Fibroblast of peridontal ligament (primary cell): ENCODE data around the gene TBX21.

Experiments
- DNase-seq: peaks from one replicate; pipeline ENCODE4 v3.0.0-alpha.2; 2010; ENCODE audit errors: extremely low read depth

The TBX21 gene

DNA sequence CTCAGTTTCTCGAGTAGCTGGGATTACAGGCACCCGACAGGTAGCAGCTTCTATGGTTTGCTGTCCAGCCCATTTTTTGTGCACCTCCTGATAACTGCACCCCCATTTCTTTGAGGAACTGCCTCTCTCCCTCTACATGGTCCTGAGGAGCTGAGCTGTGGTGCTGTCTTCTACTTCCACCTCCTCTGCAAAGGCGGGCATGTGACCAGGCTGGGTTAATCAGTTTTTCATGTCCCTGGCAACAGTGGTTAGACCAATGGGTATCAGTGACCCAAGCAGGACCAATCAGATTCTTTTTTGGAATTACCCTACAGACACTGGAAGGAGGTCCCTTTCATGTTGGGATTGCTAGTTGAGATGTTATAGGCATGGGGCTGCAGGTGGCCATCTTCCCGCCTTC is 41.3 kb downstream of the TBX21 start:
- no peak for DNase-seq

GRCh38 chr17:47774987-47775580 is 42.0 kb downstream of the TBX21 start:
- DNase-seq: no peak

DNA sequence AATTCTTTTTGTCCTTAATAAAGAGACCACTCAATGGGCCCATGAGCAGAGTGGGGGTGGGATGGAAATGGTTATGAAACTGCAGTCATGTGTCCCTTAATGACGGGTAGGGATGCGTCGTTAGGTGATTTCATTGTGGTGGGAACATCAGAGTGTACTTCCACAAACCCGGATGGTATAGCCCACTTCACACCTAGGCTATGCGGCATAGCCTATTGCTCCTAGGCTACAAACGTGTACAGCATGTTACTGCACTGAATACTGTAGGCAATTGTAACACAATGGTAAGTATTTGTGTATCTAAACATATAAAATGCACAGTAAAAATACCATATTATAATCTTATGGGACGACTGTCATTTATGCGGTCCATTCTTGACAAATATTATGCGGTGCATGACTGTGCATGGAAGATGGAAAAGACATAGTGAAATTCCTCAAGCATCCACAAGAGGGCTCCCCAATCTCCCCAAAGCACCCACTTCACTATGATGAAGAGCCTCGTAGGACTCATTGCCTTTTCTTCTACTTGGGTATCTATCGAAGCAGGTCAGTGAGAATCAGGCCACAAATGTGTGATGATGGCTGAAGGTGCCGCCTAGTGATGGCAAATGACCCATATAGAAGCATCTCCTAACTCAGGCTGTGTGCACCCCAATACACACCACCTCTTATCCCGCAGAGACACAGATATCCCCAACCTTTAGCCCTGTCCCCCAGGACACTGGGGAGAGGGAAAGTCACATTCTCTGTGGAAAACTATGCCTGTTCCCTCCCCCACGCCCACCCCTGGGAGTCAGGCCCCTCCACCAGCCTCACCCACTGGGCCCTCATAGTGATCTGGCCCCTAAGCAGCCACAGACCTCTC is 43.5 kb downstream of the TBX21 start:
- peak; percentile 57 for DNase-seq

- no peak for DNase-seq
These were observed 45.2 kb downstream of the TBX21 start for GRCh38 chr17:47778184-47778635.

- no peak for DNase-seq
These were observed 48.4 kb downstream of the TBX21 start for GRCh38 chr17:47781397-47781796.

DNA sequence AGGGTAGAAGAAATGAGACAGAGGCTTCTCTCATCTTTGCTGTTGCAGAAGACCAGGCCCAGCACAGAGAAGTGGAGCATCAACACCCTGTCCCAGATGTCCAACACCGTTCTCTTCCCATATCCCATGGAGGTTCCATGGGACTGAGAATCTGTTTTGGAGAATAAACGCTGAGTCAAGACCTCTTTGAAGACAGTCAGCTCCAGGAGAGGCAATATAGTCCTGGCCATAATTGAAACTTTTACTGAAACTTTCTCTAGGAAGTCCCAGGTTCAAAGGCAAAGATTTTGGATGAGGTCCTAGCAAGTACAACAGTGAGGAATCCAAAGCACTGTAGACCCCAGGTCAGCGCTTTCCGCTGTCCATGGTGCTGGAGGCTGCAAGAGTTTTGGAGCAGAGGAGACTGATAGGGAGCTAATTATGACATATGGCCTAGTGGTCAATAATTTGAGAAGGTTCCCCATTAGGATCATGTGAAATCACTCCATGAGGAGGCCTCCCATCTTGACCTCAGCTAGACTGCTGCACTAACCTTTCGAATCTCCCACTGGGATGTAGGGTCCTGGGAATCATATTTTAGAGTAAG is 52.6 kb downstream of the TBX21 start:
- DNase-seq: peak; percentile 12

DNA sequence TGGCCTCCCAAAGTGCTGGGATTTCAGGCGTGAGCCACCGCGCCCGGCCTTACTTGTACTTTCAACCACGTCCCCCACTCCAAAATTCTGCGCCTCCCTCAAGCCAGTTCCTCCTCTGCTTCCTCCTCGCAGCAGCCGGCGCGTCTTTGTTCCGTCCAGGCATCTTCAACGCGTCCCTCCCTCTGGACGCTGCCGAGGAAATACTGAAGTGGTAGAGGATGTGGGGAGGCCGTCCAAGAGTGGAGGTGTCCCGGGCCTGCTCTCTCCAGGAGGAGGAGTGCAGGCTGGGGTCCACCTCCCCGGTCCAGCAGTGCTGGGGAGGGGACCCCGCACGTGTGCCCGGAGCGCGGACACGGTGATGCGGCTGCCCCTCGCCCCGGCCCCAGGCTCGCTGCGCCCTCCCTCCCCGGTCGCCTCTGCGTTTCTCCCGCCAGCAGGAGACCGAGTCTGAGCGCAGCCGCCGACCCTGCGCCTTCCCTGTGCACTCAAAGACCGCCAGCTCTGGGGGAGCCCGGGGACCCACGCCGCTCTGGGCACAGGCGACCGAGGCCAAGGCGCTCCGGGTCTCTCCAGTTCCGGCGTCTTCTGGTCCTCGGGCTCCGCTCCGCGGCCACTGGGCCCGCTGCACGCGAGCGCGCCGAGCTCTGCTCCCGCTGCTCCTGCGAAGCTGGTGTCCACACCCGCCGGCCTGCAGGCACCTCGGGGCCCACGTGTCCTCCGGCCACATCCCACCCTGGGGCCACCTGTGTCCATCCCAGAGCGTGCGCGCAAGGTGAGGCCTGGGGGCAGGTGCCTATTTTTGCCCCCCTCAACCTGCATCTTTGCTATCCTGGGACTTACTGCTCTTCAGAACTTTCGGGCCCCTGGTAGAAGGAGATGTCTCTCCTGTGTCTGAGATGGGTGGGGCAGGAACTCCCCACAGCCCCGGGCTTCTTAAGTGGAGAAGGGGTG is 56.9 kb downstream of the TBX21 start:
- peak; percentile 25 for DNase-seq

DNA sequence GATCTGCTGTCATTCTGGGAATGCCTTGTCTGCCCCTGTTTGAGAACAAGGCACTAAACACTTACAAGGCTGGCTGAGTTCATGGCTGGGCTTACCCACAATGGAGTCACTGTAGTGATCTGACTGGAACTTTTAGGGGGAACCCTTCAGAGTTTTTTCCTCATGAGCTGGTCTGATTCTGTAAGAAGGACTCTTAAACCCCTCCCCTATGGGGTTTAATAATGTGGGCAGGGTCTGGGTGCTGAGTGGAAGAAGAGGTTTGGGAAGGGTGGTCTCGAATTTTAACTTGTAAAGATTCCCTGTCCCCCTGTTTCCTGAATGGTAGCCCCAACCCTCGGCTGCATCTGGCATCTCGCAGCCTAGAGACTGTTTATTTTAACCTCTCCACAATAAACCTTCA is 58.0 kb downstream of the TBX21 start:
- no peak for DNase-seq

DNA sequence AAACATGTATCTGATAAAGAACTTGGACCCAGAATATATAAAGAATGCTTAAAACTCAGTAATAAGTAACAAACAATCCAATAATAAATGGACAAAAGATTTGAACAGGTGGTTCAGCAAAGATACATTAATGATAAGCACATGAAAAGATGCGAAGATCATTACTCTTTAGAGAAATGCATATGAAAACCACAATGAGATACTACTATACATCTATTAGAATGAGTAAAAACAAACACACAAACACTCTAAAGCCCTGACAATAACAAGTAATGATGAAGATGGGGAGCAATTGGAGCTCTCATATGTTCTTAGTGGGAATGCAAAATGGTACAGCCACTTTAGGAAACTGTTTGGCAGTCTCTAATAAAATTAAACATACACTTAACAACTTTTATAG is 59.4 kb downstream of the TBX21 start:
- no peak for DNase-seq

- DNase-seq: no peak
These were observed 59.9 kb downstream of the TBX21 start for GRCh38 chr17:47792979-47793378.
